HG03280 (cell line): ENCODE measurements around the gene KLK13.

Source experiments
- ATAC-seq: cut with Tn5 transposase; IDR thresholded peaks from one replicate; pipeline ENCODE4 v1.9.1; 2021; ENCODE audit warnings: mild to moderate bottlenecking, moderate library complexity; ENCODE audit not compliant: unreplicated experiment

The KLK13 gene

DNA sequence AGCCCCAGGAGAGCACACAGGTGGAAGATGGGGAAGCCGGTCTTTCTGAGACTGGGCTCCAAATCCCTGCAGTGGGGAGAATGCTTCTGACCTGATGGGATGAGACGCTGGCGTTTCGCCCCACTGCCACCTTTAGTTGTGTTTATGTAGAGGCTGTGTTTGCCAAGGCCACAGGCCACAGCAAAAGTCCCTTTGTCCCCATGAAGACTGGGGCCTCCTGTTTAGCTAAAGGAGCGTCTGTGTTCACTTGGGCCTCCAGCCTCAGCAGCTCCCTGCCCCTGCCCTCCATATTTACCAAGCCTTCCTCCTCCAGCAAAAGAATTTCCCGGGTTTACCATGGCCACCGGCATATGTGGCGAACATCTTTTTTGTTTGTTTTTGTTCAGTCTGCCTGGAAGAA, 28.2 kb upstream of the KLK13 start:
- no peak for ATAC-seq

DNA sequence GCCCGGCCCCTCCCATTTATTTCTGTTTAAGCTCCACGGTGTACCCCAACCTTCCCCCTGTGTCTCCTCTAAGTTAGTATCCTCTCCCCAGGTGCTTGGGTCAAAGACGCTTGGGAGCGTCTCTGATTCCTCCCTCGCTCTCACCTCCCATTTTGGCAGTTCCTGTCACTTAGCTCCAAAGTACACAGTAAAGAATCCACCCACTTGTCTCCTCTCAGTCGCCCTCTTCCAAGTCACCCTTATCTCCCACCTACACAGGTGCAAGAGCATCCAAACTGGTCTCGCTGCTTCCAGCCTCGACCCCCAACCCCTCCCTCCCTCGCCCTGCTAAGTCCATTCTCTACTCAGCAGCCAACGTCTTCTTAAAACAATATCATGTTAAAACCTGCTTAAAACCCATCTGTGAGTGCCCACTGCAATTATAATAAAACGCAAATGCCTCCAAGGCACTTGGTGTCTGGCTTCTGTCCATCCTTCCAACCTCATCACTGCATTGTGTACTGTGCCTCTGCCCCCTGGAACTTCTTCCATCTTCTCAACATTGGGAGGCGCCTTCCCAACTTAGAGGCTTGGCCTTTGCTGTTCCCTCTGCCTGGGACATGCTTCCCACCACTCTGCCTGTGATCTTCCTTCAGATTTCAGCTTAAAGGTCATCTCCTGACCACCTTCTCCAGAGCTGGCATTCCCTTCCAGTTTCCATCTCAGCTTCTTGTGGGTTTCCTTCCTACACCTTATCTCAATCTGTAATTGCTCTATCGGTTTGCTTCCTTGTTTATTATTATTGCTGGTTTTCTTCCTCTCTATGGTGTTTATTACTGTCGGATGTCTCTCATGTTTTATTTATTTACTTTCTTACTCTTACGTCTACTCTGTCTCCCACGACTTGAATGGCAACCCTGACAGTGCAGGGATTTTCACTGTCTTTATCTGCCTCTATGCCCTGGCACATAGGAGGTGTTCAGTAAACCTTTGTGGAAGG, 27.3 kb upstream of the KLK13 start:
- ATAC-seq: no peak

DNA sequence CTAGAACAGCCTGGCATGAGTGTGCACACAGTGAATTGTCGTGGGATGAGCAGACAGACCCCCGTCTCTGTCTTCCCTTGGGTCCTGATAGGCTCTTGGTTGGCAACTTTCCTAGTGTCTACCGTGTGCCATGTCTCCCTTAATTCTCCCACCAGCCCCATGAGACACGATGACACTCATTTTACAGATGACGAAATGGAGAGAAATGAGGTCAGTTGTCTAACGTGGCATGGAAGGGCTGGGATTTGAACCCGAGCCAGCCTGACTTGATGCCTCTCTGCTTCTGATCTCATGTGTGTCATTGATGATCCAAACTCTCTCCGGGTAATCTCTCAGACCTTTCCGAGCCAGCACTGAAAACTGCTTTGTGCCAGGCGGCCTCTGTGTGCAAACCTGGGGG, 26.2 kb upstream of the KLK13 start:
- ATAC-seq: no peak

DNA sequence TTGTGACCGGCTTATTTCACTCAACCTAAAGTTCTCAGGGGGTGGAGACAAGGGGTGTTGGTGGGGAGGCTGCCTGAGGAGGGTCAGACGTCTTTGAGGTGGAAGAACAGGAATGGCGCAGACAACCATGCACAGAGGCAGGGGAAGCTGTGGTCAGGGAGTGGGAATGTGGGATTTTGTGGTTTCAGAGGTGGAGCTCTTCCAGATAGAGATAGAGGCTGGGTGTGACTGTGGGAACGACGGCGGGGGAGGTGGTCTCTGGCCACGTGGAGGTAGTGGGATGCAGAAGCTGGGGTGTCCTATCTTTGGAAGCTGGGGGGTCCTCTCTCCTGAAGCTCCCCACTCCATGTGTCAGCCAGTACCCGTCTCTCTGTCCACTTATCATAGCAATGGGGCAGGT, 25.6 kb upstream of the KLK13 start:
- no peak for ATAC-seq

DNA sequence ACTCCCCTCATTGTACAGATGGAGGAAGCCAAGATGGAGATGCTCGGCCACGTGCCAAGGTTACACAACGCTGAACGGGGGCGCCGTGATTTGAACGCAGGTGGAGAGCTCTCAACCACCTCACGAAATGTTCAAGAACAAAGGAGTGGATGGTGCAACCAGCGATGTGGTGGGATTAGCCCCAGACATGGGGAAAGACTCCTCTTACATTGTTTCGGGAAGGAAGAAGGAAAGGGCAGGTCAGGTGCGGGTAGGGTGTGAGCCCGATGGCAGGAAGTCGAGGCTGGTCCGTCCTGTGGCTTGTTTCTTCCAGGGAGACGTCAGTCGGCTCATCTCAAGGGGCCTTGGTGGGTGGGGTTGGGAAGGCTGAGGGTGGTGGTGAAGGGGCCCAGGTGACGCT, 24.9 kb upstream of the KLK13 start:
- no peak for ATAC-seq

DNA sequence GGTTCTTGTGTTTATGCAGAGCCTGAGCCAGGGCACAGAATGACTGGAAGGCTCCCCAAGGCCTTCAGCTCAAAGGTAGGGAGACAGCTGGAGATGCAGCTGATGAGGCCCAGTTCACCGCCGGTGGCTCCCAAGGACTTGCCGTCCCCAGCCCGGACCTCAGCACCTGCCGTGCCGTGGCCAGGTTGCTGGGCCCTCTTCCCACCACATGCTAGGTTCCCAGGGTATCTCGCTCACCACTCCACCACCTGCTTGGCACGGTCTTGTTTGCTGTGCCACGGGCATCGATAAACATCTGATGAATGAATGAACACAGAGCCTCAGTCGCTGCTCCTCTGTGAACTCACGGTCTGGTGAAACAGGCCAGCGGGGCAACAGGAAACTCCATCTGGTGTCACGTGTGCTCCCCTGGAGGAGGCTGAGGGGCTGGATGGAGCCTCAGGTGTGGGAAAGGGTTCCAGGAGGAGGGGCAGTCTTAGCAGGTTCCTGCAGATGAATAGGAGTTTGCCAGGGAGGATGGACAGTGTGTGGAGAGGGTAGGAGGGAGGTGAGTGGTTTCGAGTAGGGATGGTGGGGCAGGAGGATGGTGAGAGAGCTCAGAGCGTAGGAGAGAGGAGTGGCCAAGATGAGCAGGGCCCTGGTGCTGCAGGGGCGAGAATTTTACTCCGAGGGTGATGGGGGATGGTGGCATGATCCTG, 21.4 kb upstream of the KLK13 start:
- no peak for ATAC-seq

DNA sequence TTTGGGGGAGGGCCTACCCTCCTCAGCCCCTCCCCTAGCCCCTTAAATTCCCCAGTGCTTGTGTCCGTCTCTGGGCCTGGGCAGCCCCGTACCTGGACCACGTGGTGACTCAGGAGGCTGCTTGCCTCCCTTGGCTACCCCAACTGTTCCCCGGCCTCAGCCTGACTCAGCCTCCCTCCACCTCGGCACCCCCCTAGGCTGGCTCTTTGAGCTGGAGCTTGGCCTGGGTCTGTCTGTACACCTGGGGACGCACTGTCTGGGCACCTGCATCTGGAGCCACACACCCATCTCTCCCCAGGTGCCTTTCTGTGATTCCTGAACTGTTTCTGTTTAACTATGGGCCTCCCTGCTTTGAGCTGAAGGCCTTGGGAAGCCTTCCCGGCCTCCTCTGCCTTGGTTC, 19.6 kb upstream of the KLK13 start:
- no peak for ATAC-seq

DNA sequence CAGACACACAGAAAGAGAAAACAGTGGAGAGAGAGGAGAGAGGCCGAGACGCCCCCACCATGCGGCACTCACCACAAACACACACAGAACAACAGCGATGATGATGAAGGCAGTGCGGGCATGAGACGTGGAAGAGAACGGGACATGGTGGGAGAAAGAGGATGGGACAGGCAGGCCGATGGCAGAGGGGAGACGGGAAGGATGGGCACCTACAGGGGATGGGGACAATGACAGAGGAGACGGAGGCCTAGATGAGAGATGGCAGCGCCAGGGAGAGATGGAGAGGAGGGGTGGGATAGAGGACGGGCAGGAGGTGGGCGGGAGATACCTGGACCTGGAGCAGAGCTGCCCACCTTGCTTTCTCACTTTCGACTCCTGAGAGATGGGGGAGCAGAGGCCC, 18.9 kb upstream of the KLK13 start:
- ATAC-seq: no peak

DNA sequence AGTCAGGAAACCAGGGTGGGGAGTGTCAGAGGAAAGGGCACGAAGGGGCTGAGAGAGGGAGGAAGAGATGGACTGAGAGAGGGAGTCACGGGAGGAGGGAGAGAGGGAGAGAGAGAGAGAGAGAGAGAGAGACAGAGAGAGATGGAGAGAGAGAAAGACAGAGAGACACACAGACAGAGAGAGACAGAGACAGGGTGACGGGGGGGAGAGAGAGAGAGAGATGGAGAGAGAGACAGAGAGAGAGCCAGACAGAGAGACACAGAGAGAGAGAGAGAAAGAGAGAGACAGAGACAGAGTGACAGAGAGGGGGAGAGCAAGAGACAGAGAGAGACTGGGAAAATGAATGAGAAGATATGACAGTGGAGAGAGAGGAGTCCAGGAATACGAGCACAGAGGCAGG, 18.3 kb upstream of the KLK13 start:
- ATAC-seq: no peak

DNA sequence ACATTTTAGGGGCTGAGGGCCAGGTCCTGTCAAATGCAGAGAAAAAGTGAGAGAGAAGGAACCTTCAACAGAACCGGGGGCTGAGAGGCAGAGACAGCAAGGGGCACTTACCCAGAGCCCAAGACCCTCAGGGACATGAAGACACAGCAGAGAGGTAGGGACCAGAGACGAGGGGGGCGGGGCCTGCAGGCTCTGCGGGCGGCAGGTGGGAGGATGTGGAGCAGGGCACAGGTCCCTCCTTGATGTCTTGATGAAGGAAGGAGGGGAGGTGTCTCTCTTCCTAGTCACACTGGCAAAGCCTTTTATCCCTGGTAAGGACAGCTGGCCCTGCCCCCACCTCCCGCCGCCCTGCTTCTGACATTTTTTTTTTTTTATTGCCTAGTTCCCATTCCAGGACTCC, 17.7 kb upstream of the KLK13 start, which contains the start of gene KLK14:
Gene KLK14 (minus strand): TSS at position 277 of the 400 bp plus-strand sequence. CDS start 273 bp downstream, at position 4.
- no peak for ATAC-seq

DNA sequence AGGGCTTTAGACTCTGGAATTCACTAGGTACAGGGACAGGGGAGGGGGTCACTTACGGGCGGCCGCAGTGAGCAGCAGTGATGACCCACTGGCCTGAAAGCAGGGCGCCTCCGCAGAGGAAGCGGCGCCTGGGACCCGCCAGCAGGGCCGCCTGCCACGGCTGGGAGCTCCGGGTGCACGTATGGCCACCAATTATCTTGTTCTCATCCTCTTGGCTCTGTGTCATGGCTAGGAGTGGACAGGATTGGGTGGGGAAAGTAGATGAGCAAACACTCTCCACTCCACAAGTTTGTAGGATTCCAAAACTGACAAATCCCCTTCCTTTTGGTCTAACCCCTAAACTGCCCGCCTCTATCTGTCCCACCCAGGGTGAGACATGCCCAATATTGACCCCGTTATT, 16.6 kb upstream of the KLK13 start:
- no peak for ATAC-seq

DNA sequence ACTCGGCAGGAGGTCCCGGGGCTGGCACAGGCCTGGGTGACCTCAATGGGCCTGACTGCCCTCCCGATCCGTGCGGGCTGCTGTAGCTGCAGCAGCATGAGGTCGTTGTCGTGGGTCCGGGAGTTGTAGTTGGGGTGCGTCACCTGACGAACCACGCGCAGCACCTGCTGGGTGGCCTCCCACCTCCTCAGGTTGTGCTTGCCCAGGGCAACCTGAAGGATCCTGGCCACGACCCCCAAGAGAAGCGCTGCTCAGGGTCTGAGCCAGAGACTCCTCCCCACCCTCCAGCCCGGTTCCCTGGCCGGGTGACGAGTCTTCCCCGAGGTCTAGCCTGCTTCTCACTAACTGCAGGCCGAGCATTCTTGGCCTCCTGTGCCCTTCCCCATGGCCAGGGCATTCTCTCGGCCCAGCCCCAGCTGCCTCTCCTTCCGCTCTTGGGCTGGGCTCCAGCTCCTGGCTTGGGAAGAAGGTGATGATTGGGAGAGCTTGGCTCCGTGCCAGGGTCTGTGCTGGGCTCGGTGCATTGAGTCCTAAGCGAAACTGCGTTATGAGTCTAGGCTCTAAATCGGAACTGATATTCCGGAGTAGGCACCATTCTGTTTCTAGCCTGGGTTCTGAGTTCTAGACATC, 14.7 kb upstream of the KLK13 start:
- ATAC-seq: no peak

DNA sequence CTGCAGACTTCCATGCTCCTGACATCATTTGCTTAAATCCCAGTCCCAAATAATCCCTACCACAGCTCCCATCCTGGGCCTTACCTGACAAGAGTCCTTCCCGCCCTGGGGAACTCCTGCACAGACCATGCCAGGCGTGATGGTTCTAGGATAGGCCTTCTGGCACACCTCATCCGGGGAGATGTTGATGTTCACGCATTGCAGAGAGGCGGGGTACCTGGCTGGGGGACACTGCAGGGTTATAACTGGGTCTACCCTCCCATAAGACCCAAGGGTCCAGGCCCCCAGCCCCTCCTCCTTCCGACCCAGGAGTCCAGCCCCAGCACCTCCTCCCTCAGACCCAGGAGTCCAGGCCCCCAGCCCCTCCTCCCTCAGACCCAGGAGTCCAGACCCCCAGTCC, 13.8 kb upstream of the KLK13 start:
- ATAC-seq: no peak

DNA sequence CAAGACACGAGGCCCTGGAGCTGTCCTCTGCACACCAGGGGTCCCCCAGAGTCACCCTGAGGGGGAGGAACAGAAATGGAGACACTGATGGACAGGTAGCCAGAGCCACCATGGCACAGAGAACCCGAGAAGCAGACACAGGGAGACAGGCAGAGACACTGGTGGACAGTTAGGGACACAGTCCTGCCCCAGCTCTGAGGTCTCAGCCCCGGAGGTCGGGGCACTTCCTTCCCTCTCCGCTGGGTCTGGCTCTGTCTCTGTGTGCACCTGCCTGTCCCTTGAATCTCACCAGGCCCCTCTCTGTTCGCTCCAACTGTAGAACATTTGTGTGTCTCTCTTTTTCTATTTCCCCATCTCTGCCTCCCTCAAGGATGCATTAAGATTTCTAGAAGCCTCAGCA, 13.2 kb upstream of the KLK13 start:
- ATAC-seq: no peak

DNA sequence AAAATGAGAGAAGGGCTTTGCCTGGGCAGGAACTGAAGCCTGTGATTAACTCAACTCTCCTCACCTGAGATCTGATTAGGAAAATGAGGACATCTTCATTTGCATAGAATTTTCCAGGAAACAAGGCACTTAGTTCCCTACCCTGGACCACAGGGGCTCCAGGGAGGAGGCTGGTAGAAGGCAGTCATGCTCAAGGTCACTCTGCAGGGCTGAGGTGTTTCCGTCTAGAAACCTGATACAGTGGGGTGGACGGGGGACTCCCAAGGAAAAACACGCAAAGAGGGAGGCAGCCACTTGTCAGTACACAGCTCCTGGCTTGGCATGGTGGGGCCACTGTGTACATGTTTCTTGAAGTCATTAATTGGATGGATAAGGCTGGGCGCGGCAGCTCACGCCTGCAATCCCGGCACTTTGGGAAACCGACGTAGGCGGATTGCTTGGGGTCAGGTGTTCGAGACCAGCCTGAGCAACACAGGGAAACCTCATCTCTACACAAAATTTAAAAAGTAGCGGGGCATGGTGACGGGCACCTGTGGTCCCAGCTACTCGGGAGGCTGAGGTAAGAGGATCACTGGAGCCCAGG, 11.8 kb upstream of the KLK13 start:
- no peak for ATAC-seq

DNA sequence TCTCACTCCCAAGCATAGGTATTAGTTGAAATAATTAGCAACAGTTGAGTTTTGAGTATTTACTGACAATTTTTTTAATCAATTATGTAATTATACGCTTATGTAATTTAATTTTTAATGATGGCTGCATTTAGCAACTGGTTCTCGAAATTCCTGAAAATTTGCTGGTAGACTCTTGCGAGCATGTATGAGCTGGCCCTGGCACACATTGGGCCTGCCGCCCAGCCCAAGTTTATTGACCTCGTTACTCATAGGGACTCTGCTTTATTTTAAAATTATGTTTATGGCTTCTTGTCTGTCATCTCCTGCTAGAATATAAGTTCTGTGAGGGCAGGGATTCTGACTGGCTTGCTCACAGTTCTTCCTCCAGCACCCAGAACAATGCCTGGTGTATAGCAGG, 11.1 kb upstream of the KLK13 start:
- no peak for ATAC-seq

DNA sequence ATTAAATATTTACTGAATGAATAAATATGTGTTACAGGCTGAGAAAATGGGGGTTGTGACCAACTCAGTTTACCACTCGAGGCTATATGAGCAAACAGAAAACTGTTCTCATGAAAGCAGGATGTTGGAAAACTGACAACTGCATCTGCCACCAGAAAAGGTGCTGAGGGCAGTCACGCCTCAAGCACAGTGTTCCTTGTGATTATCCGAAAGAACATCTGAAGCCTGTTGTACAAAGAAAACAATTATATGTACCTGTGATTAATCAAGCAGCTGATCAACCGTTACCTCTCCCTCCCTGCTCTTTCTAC, 6.2 kb upstream of the KLK13 start:
- no peak for ATAC-seq

DNA sequence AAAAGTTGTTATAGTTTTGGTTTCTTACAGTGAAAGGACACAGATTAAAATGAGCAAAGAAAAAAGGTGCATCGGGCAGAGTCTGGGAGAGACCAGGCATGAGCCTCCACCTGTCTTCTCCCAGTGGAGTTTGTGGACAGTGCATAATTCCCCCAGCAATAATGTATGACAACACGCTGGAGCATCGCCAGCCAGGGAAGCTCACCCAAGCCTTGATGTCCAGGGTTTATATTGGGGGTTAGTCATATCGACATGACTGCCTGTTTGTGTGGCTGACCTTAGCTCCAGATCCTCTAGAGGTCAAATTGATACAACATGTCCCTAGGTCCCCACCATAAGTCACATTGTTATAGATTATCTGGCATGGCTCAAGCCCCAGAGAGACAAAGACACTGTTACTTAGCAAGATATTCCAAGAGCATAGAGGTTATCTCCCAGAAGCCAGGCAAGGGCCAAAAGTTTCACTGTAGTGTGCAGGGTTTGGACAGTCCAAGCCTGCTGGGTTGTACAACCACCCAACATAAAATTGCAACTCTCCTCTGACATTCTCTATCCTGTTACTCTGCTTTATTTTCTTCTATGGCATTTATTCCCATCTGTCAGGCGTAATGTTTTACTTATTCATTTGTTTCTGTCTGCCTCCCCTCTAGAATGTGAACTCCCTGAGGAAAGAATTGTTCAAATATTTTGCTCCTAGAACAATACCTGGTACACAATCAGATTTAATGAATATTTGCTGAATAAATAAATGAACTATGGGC, 5.6 kb upstream of the KLK13 start:
- no peak for ATAC-seq

DNA sequence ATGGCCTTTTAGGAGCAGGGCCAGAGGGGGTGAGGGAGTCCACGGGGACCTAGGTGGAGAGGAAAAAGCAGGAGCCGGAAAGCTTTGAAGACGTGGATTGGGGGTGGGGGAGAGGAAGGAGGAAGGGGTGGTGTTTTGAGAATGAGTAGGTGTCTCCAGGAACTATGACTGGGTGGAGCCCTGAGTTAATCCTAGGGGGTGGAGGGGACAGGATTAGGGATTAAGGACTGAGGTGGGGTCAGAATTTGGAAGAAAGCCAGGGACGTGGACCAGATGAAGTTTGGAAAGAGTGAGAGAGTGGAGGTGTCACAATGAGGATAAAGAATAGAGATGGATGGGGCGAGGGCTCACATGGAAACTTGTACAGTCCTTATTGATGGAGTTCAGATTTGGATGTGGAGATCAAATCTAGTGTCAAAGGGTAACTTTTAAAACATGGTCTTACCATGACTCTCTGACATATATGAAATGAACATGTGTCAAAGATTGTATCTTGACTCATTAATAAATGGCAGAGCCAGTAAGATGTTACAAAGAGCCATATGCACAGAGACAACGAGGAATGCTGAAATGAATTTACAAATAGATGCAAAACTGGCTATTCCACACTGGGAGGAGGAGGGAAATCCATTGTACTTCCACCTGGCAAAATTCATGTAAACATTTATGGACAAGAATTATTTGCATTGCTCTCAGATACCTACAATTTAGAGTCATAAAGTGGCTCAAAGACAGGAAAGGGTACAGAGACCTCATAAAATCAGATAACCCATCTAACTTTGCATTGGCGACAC, 1.7 kb upstream of the KLK13 start:
- no peak for ATAC-seq
